ENCODE results near the gene CTIF.

GRCh38 chr18:48813321-48813720 is 274.5 kb downstream of the CTIF start:
- no peak for TF ChIP-seq POLR2AphosphoS5 (IDR thresholded peaks at IDR 0.05)
- TF ChIP-seq, protein P1, sequence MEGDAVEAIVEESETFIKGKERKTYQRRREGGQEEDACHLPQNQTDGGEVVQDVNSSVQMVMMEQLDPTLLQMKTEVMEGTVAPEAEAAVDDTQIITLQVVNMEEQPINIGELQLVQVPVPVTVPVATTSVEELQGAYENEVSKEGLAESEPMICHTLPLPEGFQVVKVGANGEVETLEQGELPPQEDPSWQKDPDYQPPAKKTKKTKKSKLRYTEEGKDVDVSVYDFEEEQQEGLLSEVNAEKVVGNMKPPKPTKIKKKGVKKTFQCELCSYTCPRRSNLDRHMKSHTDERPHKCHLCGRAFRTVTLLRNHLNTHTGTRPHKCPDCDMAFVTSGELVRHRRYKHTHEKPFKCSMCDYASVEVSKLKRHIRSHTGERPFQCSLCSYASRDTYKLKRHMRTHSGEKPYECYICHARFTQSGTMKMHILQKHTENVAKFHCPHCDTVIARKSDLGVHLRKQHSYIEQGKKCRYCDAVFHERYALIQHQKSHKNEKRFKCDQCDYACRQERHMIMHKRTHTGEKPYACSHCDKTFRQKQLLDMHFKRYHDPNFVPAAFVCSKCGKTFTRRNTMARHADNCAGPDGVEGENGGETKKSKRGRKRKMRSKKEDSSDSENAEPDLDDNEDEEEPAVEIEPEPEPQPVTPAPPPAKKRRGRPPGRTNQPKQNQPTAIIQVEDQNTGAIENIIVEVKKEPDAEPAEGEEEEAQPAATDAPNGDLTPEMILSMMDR (IDR thresholded peaks at IDR 0.05; ENCODE audit: poor library complexity, severe bottlenecking), result no peak
- no peak for TF ChIP-seq TAF1 (IDR thresholded peaks at IDR 0.05; ENCODE audit: low read depth)
- no peak for TF ChIP-seq SMC3 (conservative IDR thresholded peaks at IDR 0.05; ENCODE audit: poor library complexity)
- TF ChIP-seq EZH2 (IDR thresholded peaks at IDR 0.05; ENCODE audit: borderline replicate concordance, insufficient read depth, low read length, poor library complexity, severe bottlenecking), result no peak
- TF ChIP-seq EP300 (conservative IDR thresholded peaks at IDR 0.05; ENCODE audit: poor library complexity, severe bottlenecking), result no peak
- TF ChIP-seq RAD21 (conservative IDR thresholded peaks at IDR 0.05), result no peak
- no peak for TF ChIP-seq MXI1 (conservative IDR thresholded peaks at IDR 0.05; ENCODE audit: poor library complexity, severe bottlenecking)
- TF ChIP-seq, protein P2, sequence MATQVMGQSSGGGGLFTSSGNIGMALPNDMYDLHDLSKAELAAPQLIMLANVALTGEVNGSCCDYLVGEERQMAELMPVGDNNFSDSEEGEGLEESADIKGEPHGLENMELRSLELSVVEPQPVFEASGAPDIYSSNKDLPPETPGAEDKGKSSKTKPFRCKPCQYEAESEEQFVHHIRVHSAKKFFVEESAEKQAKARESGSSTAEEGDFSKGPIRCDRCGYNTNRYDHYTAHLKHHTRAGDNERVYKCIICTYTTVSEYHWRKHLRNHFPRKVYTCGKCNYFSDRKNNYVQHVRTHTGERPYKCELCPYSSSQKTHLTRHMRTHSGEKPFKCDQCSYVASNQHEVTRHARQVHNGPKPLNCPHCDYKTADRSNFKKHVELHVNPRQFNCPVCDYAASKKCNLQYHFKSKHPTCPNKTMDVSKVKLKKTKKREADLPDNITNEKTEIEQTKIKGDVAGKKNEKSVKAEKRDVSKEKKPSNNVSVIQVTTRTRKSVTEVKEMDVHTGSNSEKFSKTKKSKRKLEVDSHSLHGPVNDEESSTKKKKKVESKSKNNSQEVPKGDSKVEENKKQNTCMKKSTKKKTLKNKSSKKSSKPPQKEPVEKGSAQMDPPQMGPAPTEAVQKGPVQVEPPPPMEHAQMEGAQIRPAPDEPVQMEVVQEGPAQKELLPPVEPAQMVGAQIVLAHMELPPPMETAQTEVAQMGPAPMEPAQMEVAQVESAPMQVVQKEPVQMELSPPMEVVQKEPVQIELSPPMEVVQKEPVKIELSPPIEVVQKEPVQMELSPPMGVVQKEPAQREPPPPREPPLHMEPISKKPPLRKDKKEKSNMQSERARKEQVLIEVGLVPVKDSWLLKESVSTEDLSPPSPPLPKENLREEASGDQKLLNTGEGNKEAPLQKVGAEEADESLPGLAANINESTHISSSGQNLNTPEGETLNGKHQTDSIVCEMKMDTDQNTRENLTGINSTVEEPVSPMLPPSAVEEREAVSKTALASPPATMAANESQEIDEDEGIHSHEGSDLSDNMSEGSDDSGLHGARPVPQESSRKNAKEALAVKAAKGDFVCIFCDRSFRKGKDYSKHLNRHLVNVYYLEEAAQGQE (IDR thresholded peaks at IDR 0.05; ENCODE audit: borderline replicate concordance), result no peak

All from neural cell (in vitro differentiated cells).